Left ventricle myocardium inferior (tissue), 1 donor: ENCODE results near the gene AGAP3. TPM values are rescaled to one million over a fixed set of nuclear protein-coding genes. Genes with fewer than 3 reads are reported as not detected.

Source experiments
- DNase-seq: peaks from one replicate; pipeline ENCODE4 v3.0.0-alpha.2; 2020
- H3K27ac ChIP-seq: fragments of 200-600 bp; replicated peaks from 2 replicates; pipeline ENCODE4 v1.8.0; 2021
- H3K27me3 ChIP-seq: fragments of 200-600 bp; 2 replicates; pipeline ENCODE4 v1.8.0; 2021; ENCODE audit warnings: low read depth
- H3K36me3 ChIP-seq: fragments of 200-600 bp; 2 replicates; pipeline ENCODE4 v1.8.0; 2021
- H3K4me1 ChIP-seq: fragments of 200-600 bp; 2 replicates; pipeline ENCODE4 v1.8.0; 2021
- H3K4me3 ChIP-seq: fragments of 200-600 bp; 2 replicates; pipeline ENCODE4 v1.8.0; 2021; ENCODE audit warnings: mild to moderate bottlenecking, moderate library complexity
- H3K9me3 ChIP-seq: fragments of 200-600 bp; replicated peaks from 2 replicates; pipeline ENCODE4 v1.8.0; 2021
- intact Hi-C: fragments of 100-400 bp; cut with micrococcal nuclease; formaldehyde crosslinking; loops from one replicate; pipeline ENCODE4 v1.11.0; 2022
- total RNA-seq: library from RNA; stranded (reverse); fragmentation: NEBNext Ultra II Directional; extraction: Animal tissue kit (Norgen Biotek cat#: 25700); gene quantifications from one replicate; pipeline ENCODE4 v1.2.1, GENCODE V29; 2021
- TF ChIP-seq, protein P1 (sequence below): fragments of 200-600 bp; IDR thresholded peaks from 2 replicates; pipeline ENCODE4 v1.8.0; 2021; ENCODE audit warnings: antibody characterized with exemption, mild to moderate bottlenecking, borderline replicate concordance
- donor health status: DM: no; HTN: yes; CAD: no; lungs with severe emphysema.

The AGAP3 gene
- total RNA-seq, 1 donor from 2014 or later = 51.0 TPM

DNA sequence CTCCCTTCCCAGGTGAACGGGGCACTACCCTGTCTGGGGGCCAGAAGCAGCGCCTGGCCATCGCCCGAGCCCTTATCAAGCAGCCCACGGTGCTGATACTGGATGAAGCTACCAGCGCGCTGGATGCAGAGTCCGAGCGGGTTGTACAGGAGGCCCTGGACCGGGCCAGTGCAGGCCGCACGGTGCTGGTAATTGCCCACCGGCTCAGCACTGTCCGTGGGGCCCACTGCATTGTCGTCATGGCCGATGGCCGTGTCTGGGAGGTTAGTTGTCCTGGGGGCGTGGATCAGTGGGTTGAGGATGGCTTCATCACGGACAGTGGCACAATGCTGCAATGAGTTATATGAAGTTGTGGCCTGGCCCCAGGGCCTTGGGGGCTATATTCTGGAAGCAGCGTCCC, 42.3 kb upstream of the AGAP3 start:
- TF ChIP-seq, protein P1, sequence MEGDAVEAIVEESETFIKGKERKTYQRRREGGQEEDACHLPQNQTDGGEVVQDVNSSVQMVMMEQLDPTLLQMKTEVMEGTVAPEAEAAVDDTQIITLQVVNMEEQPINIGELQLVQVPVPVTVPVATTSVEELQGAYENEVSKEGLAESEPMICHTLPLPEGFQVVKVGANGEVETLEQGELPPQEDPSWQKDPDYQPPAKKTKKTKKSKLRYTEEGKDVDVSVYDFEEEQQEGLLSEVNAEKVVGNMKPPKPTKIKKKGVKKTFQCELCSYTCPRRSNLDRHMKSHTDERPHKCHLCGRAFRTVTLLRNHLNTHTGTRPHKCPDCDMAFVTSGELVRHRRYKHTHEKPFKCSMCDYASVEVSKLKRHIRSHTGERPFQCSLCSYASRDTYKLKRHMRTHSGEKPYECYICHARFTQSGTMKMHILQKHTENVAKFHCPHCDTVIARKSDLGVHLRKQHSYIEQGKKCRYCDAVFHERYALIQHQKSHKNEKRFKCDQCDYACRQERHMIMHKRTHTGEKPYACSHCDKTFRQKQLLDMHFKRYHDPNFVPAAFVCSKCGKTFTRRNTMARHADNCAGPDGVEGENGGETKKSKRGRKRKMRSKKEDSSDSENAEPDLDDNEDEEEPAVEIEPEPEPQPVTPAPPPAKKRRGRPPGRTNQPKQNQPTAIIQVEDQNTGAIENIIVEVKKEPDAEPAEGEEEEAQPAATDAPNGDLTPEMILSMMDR = no peak
- Histone ChIP-seq H3K9me3 (no peaks in the 10 kb centered on the region), H3K4me3 (no peak overlapping the region), H3K27ac (no peak overlapping the region), H3K4me1 (peaks cover 14% of the 10 kb centered on the region), H3K36me3 (peaks cover 23% of the 10 kb centered on the region), H3K27me3 (no peaks in the 10 kb centered on the region)
- intact Hi-C loops = no loop called here
- DNase-seq = no peak

DNA sequence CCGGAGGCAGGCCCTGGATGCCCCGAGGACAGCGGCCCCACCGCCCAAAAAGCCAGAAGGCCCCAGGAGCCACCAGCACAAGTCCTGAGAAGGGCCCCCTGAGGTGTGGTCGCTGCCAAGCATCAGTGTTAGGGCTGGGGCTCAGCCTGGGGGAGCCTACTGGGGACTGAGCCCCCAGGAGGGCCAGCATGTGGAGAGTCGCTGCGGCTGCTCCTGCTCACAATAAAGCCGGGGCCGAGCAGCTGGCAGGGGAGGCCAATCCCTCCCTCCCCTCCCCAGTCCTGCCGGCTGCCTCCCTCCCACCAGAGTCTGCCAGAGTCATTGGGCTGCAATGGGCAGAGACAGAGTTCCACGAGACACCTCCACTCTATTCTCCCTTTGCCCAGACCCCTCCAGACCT, 41.0 kb upstream of the AGAP3 start:
- intact Hi-C loops = no loop called here

DNA sequence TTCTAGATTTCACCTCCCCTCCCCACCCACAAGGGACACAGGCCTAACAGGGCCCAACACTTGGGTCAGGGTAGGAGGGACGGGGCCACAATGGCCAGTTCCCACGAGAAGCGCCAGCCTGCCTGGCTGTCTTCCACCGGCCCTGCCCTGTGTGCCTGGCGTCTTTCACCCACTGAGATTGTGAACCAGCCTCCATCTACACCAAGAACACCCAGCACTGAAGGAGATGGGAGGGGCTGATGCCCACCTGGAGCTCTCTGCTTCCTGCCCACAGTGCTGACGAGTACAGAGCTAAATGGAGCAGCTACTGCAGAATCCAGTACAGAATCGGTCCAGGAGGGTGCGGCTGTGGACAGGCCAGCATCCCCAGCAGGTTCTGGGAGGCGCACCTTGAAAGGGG, 40.3 kb upstream of the AGAP3 start:
- no peak overlapping the region for H3K27ac ChIP-seq
- H3K4me3 ChIP-seq = no peak overlapping the region
- peaks cover 8% of the 10 kb centered on the region for H3K27me3 ChIP-seq
- peaks cover 3% of the 10 kb centered on the region for H3K4me1 ChIP-seq
- intact Hi-C loops = no loop called here
- TF ChIP-seq, protein P1 = no peak
- H3K36me3 ChIP-seq = peaks cover 23% of the 10 kb centered on the region
- DNase-seq = no peak
- no peaks in the 10 kb centered on the region for H3K9me3 ChIP-seq

More for the DNA sequence above, 41.0 kb upstream of the AGAP3 start:
- no peaks in the 10 kb centered on the region for H3K9me3 ChIP-seq
- H3K4me1 ChIP-seq = peaks cover under 1% of the 10 kb centered on the region
- H3K27ac ChIP-seq = no peak overlapping the region
- H3K27me3 ChIP-seq = peaks cover under 1% of the 10 kb centered on the region
- TF ChIP-seq, protein P1 = no peak
- H3K4me3 ChIP-seq = no peak overlapping the region
- DNase-seq = no peak
- H3K36me3 ChIP-seq = peaks cover 23% of the 10 kb centered on the region

DNA sequence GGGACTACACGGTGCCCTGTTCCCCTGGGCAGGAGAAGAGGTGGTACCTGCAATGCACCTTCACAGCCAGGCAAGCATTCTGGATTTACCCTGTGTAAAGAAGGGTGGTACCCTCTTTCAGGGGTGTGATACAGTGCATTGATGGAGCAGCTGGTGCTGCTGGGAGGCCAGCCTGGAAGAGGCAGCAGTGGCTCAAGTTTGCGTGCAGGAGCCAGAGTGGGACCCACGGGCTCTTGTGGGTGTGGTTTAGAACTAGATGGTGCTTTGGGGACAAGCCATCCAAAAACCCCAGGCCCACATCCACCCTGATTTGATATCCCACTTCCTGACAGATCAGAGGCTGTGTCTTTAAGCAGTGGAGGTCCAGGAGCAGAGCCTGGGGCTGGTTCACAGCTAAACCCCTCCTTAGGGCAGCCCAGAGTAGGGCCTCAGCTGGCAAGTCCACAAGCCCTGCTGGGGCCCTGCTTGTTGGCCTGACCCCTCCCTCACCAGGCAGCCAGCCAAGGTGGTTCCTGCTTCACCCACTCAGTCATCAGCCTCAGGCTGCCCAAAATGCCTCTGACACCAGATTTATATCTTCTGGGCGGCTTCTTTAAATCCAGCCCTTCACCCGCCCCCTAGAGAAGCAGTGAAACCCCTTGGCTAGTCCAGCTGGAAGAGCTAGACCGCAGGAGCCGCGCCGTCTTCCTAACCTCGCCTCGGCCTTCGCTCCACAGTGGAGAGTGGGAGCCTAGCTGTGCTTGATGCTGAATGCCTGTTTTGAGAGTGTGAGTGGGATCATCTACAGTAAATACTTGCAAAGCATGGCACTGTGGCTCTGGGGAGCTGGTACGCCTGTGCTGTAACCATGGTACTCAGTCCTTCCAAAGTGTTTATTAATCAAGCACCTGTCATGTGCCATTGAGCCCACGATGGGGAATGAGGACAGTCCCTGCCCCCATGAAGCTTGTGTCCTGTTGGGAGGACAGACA, 39.4 kb upstream of the AGAP3 start:
- Histone ChIP-seq H3K9me3 (no peaks in the 10 kb centered on the region), H3K36me3 (peaks cover 23% of the 10 kb centered on the region), H3K27me3 (peaks cover 8% of the 10 kb centered on the region), H3K27ac (no peak overlapping the region), H3K4me3 (no peak overlapping the region), H3K4me1 (peaks cover 10% of the 10 kb centered on the region)
- TF ChIP-seq, protein P1 = no peak
- intact Hi-C loops = no loop called here
- no peak for DNase-seq

DNA sequence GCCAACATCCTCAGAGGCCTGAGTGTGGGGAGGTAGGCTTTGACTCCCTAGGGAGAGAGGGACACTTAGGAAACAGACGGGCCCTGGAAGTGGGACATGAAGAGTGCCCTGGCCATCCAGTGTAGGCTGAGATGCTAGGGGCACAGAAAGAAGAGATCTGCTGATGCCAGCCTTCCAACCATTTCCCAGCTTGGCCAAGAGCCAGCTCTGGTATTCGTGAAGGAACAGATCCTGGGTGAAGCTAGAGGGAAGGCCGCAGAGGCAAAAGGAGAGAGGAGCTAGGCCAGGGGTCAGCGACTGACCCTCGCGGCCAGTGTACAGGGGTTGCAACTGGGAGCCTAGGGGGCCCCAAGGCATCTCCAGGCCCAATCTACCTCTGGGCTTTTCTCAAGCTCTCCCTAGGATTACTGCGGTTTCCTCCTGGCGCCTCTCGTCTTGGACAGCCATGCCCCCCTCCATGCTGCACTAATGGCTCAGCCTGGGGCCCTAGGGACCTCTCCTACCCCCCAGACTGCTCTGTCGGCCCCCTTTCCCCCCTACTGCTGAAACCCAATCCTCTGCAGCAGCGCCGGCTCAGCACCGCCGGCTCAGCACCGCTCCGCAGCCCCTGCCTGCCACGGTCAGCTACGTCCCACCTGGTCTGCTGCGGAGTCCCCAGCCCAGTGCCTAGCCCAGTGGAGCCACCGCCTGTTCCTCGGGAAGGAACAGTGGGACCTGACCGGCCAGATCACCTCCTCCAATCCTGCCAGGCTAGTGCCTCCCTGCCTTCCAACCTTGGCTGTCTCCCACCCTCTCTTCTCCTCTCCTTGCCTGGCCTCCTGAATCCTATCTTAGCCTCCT, 38.1 kb upstream of the AGAP3 start, which contains the start of gene ASIC3:
TSS of gene ASIC3 (plus strand) at position 556 of the 840 bp plus-strand sequence. CDS start 355 bp downstream, outside the sequence.
- peaks cover 8% of the 10 kb centered on the region for H3K27me3 ChIP-seq
- H3K27ac ChIP-seq = no peak within 1 kb of the TSS
- intact Hi-C loops = no loop called here
- peaks cover 15% of the 10 kb centered on the region for H3K36me3 ChIP-seq
- peaks cover 10% of the 10 kb centered on the region for H3K4me1 ChIP-seq
- no peaks in the 10 kb centered on the region for H3K9me3 ChIP-seq
- DNase-seq = no peak
- no peak within 1 kb of the TSS for H3K4me3 ChIP-seq
- TF ChIP-seq, protein P1 = no peak
